PC-3 (cell line): ENCODE measurements around the gene DSG2.

Experiments
- CTCF ChIP-seq: fragments of 300-600 bp; sonication (generic); conservative IDR thresholded peaks from 2 replicates; pipeline ENCODE4 v1.5.1; 2017; ENCODE audit warnings: antibody characterized with exemption, low read depth, mild to moderate bottlenecking, low read length
- EZH2 ChIP-seq: fragments of 300-600 bp; sonication (generic); IDR thresholded peaks from one replicate; pipeline ENCODE4 v1.6.1; 2017; ENCODE audit warnings: antibody characterized with exemption, mild to moderate bottlenecking, low read length; ENCODE audit not compliant: unreplicated experiment
- EZH2phosphoT487 ChIP-seq: fragments of 300-600 bp; sonication (generic); IDR thresholded peaks from 2 replicates; pipeline ENCODE4 v1.6.1; 2018; ENCODE audit warnings: mild to moderate bottlenecking, antibody characterized with exemption, low read length, borderline replicate concordance

DNA sequence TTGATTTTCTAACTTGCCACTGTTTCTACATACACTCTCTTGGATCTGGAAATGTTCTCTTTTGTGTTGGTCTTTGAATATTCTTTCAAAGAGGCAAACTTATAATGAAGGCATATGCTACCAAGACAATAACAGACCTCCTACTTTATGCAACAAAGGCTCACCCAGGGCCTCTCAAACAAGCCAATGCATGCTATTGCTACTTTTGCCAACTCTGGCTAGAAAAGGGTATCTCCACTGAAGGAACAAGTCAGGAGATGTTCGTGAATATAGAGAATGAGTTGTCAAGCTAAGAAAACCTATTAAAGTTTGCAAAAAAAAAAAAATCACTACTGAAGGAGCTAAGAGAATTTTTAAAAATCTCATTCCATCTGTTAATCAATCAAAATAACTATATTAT is 15.9 kb upstream of the DSG2 start:
- TF ChIP-seq EZH2 (no peak), CTCF (no peak), EZH2phosphoT487 (no peak)
